ENCODE measurements around the gene HSD17B1. TPM values are rescaled to one million over a fixed set of nuclear protein-coding genes. Genes with fewer than 3 reads are reported as not detected.
A peak's percentile ranks its signal among the peaks of the same experiment; 100 is the strongest.

Gene HSD17B1
- total RNA-seq, 1 donor from 2014 or later: 2.2 TPM

DNA sequence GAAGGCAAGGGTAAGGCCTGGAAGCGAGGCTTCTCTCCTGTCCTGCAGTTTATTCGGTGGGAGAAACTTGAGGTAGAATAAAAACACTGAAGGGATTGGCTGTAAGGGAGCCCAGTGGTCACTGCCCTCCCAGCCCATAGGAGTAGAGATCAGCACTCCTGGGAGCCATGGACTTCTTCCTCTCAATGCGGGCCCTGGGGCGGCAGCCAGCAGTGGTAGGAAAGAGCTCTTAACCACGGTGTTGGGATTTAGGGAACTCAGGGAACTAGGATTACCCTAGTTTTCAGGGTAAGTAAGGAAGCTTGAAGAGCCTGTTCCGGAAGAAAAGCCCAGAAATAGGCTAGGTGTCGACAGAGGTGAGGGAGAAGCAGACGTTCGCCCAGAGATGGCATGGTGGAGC lies 40.5 kb upstream of the HSD17B1 start:
- Histone ChIP-seq H3K4me1 (peaks cover 35% of the 10 kb centered on the region), H3K27ac (peak overlapping the region; percentile 57), H3K9me3 (no peaks in the 10 kb centered on the region), H3K27me3 (ENCODE audit: low read depth) (no peaks in the 10 kb centered on the region), H3K36me3 (peaks cover 66% of the 10 kb centered on the region), H3K4me3 (no peak overlapping the region)
- DNase-seq (no peak), ATAC-seq (no peak)
- intact Hi-C loops (cut with DNase I): loop anchor here (10.0 kb wide), 1 partner anchor 197 kb away; no protein-coding TSS in a partner anchor
- TF ChIP-seq, protein P1, sequence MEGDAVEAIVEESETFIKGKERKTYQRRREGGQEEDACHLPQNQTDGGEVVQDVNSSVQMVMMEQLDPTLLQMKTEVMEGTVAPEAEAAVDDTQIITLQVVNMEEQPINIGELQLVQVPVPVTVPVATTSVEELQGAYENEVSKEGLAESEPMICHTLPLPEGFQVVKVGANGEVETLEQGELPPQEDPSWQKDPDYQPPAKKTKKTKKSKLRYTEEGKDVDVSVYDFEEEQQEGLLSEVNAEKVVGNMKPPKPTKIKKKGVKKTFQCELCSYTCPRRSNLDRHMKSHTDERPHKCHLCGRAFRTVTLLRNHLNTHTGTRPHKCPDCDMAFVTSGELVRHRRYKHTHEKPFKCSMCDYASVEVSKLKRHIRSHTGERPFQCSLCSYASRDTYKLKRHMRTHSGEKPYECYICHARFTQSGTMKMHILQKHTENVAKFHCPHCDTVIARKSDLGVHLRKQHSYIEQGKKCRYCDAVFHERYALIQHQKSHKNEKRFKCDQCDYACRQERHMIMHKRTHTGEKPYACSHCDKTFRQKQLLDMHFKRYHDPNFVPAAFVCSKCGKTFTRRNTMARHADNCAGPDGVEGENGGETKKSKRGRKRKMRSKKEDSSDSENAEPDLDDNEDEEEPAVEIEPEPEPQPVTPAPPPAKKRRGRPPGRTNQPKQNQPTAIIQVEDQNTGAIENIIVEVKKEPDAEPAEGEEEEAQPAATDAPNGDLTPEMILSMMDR (IDR thresholded peaks at IDR 0.05): no peak

DNA sequence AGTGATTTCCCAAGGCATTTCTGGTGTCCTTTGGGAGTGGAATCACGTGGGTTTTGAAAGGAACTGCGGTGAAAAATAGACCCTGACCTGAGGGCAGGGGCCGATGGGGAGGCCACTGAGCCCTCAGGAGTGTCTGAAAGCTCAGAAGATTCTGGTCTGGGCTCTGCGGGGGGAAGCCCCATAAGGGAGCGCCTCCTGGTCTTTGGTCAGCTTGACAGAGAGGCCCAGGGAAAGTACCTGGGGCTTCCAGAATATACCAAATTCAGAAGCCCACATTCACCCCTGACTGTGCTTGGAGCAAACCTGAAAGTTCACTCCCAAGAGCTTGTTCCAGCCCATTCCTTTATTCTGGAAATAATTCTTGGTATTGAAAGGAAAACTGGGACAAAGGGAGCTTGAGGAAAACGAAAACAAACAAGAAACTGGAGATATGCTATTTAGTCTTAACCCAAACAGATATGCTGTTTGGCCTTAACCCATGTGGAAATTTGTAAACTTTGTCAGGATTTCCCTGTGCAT lies 39.9 kb upstream of the HSD17B1 start:
- TF ChIP-seq, protein P1 (IDR thresholded peaks at IDR 0.05): no peak
- Histone ChIP-seq H3K4me3 (no peak overlapping the region), H3K36me3 (peaks cover 61% of the 10 kb centered on the region), H3K27me3 (ENCODE audit: low read depth) (no peaks in the 10 kb centered on the region), H3K27ac (peak overlapping the region; percentile 57), H3K9me3 (no peaks in the 10 kb centered on the region), H3K4me1 (peaks cover 40% of the 10 kb centered on the region)
- ATAC-seq (no peak), DNase-seq (no peak)
- intact Hi-C loops (cut with DNase I): loop anchor here (10.0 kb wide), 1 partner anchor 198 kb away; no protein-coding TSS in a partner anchor

DNA sequence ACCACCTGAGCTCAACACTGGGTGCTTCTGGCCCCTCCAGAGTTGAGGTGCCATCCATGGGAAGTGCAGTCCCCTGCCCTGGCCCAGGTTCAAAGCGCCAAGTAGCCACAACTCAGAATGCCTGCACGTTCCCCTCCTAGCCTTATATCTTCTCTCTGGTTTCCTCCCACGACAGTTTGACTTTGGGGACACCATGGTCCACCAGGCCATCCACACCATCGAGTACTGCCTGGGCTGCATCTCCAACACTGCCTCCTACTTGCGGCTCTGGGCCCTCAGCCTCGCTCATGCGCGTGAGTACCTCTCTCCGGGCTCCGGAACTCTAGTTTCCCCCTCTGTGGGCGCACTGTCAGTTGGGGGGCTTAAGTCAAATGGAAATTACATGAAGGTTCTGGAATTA lies 39.0 kb upstream of the HSD17B1 start:
- Histone ChIP-seq H3K4me3 (no peak overlapping the region), H3K9me3 (no peaks in the 10 kb centered on the region), H3K27me3 (ENCODE audit: low read depth) (no peaks in the 10 kb centered on the region), H3K27ac (peak overlapping the region; percentile 57), H3K4me1 (peaks cover 49% of the 10 kb centered on the region), H3K36me3 (peaks cover 52% of the 10 kb centered on the region)
- TF ChIP-seq, protein P1 (IDR thresholded peaks at IDR 0.05): no peak
- DNase-seq: no peak
- intact Hi-C loops (cut with DNase I): loop anchor here (10.0 kb wide), 1 partner anchor 199 kb away; no protein-coding TSS in a partner anchor
- ATAC-seq: no peak

DNA sequence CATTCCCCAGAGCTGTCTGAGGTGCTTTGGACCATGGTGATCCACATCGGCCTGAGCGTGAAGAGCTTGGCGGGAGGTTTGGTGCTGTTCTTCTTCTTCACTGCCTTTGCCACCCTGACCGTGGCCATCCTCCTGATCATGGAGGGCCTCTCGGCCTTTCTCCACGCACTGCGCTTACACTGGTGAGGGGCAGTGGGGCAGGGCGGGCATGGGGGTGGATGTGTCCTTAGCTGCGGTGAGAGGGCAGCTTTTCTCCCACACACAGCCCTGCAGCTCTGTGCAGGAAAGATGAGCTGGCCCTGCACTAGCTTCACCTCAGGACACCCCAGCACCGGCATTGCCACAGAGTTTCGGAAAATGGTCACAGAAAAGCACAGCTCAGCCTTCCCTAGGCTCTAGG lies 38.4 kb upstream of the HSD17B1 start:
- ATAC-seq (no peak), DNase-seq (no peak)
- Histone ChIP-seq H3K27me3 (ENCODE audit: low read depth) (no peaks in the 10 kb centered on the region), H3K4me1 (peaks cover 53% of the 10 kb centered on the region), H3K36me3 (peaks cover 46% of the 10 kb centered on the region), H3K9me3 (no peaks in the 10 kb centered on the region), H3K27ac (no peak overlapping the region), H3K4me3 (no peak overlapping the region)
- intact Hi-C loops (cut with DNase I): loop anchor here (10.0 kb wide), 1 partner anchor 199 kb away; no protein-coding TSS in a partner anchor
- TF ChIP-seq, protein P1 (IDR thresholded peaks at IDR 0.05): no peak

DNA sequence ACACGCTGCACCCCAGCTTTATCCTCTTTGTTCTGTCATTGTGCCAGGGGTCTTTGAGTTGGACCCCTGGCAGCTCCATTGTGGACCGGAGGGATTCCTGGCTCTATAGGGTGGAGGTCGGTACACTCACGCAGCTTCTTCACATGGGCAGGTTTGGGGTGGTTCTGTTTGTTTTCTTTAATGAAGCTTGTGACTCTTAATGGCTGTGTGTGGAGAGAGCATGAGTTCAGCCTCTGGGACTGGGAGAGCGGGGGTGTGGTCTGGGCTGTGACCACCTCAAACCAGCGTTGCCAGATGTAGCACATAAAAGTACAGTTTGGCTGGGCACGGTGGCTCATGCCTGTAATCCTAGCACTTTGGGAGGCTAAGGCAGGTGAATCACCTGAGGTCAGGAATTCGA lies 37.9 kb upstream of the HSD17B1 start:
- H3K4me1 ChIP-seq: peaks cover 55% of the 10 kb centered on the region
- H3K27me3 ChIP-seq (ENCODE audit: low read depth): no peaks in the 10 kb centered on the region
- H3K36me3 ChIP-seq: peaks cover 40% of the 10 kb centered on the region
- no peak for ATAC-seq
- no peaks in the 10 kb centered on the region for H3K9me3 ChIP-seq
- H3K27ac ChIP-seq: no peak overlapping the region
- intact Hi-C loops (cut with DNase I): loop anchor here (10.0 kb wide), 1 partner anchor 200 kb away; no protein-coding TSS in a partner anchor
- no peak for DNase-seq
- TF ChIP-seq, protein P1 (IDR thresholded peaks at IDR 0.05): no peak
- H3K4me3 ChIP-seq: no peak overlapping the region
